AML-193 (cell line): ENCODE data around the gene SDS.

Experiments used
- DNase-seq, 2 experiments: peaks; one replicate each; lab custom pipeline; 2025; lab: John Stamatoyannopoulos, UW

The SDS gene

DNA sequence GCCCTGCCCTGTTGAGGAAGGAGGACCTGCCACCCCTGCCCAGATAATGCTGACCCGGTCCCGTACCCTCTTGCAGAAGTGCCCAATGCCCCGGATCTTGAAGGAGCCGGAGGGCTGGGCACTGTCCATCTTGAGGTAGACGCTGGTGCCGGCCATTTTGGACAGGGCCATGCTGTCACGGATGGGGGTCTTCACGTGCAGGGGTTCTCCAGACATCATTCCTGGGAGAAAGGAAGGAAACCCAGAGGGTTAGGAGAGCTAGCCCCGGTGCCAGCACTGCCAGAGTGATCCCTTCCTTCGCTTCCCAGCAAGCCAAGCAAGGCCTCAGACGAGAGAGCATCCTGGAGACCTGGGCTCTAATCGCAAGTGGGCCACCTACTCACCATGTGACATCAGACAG is 4.2 kb downstream of the SDS start:
- no peak for DNase-seq

DNA sequence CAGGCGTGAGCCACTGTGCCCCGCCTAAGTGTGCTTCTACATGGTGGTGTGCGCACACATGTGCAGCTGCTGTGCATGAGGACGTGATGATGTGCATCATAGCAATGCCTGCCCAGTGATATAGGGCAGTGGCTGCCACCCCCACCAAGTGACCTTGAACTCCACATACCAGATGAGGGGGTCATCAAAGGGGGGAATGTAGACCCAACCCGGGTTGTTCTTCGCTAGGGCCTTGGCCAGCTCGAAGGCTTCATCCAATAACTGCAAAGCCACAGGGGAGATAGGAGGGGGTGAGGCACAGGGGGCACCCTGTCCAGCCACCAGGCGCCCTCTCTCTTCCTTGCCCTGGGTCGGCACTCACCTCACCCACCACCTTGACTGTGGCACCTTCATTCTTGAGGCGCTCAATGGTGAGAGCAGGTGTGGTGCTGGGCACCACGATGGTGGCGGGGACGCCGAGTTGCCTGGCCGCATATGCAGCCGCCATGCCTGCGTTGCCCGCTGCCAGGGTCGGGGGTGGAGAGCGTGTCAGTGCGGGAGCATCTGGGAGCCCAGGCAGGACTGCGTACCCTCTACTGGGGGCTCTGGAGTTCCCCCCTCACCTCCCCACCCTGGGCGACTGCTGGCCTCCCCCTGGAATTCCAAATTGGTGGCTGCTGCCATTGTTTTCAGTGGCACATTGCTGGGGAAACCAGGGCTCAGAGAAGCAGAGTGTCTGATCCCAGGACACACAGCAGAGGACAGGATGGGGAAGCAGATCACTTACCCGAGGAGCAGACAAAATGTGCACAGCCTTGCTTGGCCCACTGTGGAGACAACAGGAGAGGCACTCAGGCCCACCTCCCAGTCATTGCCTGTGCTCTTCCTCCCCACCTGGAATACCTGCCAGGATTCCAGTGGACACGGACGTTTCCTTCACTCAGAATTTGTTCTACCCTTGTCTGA is 5.1 kb downstream of the SDS start:
- no peak for DNase-seq

DNA sequence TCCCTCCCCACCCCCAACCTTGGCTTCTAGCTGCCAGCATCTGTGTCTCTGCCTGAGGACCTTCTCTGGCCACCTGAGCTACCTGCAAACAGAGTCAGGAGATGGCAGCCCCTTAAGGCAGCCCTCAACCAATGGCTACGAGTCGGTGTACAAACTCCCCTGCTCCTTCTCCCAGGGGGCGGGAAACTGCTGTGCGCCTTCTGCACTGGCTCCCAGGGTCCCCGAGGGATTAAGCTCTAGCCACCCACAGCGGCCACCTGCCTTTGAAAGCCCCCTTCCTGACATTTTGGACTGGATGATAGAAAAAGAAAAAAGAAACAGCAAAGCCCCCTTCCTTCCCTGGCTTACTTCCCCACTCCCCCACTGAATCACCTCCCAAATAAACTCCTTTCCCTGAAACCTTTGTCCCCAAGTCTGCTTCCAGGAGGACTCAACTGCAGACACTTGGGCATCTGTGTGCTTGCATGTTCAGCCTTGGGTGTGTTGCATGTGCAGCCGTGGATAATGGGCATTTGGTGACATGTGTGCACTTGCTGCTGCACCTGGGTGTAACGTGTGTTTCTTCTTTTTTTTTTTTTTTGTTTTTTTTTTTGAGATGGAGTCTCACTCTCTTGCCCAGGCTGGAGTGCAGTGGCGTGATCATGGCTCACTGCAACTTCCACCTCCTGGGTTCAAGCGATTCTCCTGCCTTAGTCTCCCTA is 6.0 kb downstream of the SDS start:
- DNase-seq, result no peak

DNA sequence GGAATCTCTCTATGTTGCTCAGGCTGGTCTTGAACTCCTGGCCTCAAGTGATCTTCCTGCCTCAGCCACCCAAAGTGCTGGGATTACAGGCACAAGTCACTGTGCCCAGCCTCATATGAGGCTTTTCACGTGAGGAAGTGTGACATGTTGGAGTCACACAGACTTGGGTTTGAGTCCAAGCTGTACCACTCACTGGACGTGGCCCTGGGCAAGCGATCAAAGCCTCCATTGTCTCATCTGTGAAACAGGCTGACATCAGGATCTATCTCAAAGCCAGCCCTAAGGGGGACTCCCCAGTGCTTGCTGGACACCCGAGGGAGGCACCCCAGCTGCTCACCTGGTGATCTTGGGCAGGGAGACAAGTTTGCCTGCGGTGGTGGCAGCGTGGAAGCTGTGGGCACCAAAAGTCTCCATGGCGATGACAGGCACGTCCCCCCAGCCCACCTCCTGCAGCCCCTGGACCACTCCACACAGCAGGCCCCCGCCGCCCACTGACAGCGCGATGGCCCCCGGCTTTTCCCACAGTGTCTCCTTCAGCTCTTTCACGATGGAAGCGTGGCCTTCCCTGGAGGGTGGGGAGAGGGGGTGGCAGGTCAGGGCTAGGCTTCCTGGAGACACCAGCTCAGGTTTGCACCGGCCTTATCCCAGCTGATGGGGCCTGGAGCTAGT is 6.7 kb downstream of the SDS start:
- no peak for DNase-seq

DNA sequence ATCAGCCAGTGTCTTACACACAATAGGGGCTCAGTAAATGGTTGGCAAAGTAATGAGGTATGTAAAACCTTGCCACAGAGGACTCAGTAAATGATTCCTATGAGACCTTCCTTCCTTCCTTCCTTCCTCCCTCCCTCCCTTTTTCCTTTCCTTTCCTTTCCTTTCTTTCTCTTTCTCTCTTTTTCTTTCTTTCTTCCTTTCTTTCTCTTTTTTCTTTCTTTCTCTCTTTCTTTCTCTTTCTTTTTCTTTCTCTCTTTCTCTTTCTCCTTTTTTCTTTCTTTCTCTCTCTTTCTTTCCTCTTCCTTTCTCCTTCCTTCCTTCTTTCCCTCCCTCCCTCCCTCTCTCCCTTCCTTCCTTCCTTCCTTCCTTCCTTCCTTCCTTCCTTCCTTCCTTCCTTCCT is 7.5 kb downstream of the SDS start:
- DNase-seq, result no peak

DNA sequence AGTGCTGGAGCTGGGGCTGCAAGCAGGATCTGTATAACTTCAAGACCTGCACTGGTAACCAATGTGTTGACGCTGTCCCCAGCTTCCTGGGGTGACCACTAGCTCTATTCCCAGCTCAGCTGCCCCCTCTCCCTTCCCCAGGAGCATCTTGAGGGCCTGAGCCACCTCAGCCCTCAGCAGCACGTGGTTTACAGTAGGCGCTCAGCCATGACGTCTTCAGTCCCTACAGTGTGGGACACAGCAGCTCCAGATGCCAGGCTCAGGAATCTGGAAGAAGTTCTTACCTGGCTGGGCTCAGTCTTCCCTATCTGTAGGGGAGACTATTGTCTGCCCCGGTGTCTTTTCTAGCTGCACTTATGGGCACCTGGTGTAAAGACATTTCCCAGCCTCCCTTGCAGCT is 8.6 kb downstream of the SDS start:
- no peak for DNase-seq

DNA sequence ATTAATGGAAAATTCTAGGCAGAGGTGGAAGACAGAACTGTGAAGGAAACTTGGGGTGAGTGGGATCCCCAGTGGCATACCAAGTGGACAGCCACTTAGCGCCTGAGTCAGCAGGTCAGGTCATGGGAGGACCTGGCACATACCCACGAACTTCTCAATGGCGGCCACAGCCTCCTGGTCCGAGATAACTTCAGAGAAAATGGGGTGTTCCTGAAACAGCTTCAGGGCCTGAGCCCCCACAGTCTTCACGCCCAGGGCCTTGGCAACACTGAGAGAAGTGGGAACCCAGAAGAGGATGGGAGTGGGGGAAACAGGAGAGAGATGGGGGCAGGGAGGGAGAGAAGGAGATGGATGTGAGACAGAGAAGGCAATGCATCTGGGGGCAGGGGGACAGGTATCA is 9.9 kb downstream of the SDS start:
- no peak for DNase-seq

DNA sequence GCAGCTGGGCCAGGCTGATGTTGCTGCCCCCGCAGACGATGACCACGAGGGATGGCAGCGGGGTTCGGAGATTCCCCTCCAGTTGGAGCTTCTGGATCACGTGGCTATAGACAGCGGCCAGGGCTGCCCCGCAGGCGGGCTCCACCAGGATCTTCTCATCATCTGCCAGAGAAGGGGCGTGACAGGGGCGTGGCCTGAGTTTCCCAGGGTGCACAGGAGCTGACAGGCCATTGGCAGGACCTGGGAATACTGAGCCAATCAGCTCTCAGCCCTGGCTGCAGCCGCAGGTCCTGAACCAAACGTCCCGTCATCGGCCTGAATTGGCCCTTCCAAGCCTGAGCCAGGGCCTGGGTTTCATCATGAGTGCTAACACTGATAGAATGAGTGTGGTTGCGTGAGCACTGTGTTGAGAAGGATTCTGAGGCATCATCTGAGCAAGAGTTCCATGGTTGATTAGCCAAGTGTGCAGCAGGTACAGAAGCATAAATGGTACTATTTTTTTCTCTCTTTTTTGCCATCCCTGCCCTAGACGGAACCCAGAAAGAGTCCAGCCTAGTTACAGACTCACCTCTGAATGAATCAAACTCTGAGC is 10.6 kb downstream of the SDS start:
- no peak for DNase-seq

DNA sequence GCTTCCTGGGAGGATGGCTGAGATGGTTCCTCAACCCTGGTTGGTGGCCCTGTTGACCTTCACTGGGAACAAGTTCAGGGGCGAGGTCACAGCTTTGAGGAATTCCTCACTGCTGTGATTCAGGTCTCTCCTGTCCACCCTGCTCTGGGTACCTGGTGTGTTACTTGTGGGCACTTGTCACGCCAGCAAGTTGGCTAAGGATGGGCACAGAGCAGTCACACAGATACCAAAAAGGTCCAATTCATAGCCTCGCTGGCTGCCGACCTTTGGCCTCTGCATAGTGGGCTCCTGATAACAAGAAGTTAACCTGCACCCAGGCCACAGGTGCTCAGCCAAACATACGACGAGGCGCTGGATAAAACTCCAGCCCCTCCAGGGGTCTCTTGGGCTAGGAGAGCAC is 11.2 kb downstream of the SDS start:
- no peak for DNase-seq

DNA sequence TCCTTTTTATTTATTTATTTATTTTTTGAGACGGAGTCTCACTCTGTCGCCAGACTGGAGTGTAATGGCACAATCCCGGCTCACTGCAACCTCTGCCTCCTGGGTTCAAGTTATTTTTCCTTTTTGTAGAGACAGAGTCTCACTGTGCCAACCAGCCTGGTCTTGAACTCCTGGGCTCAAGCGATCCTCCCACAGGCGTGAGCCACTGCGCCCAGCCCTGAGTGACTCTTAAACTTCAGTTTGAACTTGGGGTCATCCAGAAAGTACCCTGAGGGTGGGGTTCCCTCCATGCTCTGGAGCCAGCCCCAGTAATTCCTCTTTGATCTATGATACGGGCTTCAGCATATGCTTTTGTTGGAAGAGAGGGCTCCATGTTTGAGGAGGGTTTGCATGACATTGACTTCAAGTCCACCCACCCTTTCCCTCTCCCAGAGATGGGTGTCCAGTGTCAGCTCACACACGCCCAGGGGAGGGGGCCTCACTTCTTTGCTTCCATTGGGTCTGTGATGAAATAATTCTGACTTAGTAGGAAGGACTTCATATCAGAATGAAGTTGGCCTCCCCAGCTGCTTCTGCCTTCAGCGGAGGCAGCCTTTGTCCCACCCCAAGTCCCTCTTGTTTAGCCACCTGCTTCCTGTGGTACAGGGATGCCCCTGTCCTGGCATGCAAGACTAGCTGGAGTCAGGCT is 11.9 kb downstream of the SDS start:
- DNase-seq, result no peak

DNA sequence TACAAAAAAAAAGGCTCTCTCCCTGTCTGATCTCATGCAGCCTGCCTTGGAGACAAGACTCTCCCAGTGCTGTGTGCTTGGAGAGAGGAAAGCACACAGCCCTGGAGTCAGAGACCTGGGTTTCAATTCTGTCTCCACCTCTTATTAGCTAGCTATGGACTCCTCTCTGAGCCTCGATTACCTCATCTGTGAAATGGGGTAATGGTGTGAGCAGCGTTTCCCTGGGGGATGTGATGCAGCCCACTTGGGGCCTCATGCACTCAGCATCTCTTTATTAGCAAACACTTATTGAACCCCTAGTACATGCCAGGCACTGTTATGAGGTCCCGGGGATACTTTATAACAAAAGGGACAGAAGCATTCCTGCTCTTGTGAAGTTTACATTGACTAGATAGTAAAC is 12.5 kb downstream of the SDS start:
- no peak for DNase-seq

DNA sequence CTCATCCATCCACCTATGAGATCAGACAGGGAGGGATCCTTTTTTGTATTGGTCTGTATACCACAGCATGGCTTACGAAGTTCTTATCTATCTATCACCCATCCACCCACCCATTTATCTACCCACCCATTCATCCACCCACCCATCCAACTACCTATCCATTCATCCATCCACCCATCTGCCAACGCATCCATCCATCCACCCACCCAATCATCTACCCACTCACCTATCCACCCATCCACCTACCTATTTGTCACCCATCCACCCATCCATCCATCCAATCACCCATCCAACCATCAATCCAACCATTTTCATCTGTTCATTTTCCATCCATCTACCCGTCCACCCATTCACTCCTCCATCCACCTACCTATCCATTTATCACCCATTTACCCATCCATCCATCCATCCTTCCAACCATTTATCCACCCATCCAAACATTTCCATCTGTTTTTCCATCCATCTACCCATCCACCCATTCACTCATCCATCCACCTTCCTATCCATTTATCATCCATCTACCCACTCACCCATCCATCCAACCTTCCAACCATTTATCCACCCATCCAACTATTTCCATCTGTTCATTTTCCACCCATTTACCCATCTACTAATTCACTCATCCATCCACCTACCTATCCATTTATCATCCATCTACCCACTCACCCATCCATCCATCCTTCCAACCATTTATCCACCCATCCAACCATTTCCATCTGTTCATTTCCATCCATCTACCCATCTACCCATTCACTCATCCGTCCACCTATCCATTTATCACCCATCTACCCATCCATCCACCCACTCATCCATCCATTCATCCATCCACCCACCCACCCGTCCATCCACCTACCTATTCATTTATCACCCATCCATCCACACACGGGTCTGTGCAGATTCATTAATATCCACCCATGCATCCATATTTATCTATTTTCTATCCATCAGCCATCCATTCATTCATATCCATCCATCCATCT is 13.3 kb downstream of the SDS start:
- no peak for DNase-seq

DNA sequence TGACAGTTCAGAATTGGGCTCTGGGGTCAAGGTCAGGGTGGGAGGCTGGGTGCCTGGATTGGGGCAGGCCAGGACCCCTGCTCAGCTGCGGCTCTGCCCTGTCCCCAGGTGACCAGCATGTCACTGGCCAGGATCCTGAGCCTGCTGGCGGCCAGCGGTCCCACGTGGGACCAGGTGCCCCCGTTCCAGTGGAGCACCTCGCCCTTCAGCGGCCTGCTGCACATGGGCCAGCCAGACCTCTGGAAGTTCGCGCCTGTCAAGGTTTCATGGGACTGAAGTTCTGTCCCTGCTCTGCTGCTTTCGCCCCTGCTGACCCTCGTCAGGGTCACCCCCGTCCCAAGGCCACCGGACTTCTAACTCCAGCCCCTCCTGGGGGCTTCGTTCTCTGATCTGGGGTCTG is 15.3 kb downstream of the SDS start:
- DNase-seq, result no peak

DNA sequence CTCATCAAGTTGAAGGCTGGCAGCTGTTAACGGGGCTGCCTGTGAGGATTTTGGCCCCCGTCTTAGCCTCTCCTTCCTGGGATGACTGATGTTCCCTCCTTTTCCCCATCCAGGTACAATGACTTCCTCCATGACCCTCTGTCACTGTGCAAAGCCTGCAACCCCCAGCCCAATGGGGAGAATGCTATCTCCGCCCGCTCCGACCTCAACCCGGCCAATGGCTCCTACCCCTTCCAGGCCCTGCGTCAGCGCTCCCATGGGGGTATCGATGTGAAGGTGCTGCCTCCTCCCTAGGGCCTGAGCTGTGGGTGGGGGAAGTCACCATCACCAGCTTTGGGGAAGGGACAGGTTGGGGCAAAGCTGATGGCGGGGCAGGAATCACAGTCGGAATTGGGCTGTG is 16.1 kb downstream of the SDS start:
- no peak for DNase-seq

DNA sequence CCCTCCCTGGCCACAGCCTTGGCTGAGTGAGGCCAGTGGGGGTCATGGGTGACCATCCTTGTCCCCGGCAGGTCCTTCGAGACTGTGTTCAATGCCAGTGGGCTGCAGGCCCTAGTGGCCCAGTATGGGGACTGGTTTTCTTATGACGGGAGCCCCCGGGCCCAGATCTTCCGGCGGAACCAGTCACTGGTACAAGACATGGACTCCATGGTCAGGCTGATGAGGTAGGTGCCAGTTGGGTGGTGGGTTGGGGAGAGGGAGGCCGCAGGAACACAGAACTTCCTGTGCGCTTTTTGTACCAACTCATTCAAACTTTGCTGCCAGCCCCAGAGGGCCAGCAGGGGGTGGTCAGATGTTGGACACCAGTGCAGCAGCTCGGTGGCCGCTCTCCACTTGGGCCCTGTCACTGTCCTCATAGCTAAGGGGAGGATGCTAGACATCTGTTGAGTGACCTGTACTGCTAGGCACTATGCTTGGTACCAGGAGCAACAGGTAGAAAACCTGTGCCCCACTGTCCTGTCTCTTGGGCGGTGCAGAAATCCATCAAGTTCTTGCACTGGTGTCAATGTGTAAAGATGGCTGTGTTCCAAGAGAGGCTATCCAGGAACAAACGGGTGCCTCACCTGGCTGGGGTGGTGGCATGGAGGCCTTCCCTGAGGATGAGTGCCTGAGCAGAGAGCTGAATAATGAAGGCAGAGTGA is 16.7 kb downstream of the SDS start:
- DNase-seq, result no peak

DNA sequence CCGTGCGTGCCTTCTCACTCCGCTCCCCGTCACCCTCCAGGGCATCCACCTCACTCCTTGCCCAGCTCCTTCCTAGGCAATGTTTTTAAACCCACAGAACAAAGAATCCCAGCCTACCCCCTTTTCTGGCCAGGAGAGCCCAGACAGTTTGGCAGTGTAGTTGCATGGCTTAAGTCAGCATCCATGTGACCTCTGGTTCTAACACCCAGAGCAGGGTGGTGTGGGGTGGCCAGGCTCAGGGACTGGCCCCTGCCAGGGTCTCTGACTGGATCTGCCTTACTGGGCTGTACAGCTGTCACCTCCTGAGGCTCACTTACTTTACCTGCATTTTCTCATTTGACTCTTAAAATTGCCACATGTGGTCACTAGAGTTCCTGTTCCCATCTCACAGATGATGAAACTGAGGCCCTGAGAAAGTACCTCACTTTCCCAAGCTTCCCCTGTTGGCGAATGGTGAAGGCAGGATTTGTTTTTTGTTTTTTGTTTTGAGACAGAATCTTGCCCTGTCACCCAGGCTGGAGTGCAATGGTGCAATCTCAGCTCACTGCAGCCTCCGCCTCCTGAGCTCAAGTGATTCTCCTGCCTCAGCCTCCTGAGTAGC is 18.3 kb downstream of the SDS start:
- no peak for DNase-seq

DNA sequence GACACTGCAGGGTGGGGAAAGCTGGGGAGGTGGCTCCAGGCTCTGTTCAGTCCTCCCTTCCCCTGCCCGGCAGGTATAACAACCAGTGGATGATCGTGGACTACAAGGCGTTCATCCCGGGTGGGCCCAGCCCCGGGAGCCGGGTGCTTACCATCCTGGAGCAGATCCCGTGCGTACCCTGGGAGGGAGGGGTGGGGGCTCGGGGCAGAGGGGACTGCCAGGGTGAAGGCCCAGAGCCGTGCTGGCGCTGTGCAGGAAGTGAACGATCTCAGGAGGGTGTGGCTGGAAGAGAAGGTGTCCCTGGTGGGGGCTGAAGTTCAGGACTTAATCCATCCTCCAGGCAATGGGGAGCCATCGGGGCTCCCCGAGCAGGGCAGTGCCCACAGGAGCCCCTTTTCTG is 18.9 kb downstream of the SDS start:
- no peak for DNase-seq

DNA sequence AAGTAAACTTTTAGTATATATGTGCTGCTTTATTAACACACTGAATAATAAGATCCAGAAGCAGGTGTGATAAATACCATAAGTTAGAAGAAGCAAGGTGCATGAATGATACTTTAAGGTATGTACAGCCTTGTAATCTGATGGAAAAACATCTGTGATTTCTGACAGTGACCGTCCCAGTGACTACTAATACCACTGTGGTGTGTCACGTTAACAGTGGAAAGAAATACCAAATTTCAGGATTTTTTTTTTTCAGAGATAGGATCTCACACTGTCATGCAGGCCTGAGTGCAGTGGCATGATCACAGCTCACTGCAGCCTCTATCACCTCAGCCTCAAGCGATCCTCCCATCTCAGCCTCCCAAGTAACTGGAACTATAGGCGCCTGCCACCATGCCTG is 21.5 kb downstream of the SDS start:
- no peak for DNase-seq

DNA sequence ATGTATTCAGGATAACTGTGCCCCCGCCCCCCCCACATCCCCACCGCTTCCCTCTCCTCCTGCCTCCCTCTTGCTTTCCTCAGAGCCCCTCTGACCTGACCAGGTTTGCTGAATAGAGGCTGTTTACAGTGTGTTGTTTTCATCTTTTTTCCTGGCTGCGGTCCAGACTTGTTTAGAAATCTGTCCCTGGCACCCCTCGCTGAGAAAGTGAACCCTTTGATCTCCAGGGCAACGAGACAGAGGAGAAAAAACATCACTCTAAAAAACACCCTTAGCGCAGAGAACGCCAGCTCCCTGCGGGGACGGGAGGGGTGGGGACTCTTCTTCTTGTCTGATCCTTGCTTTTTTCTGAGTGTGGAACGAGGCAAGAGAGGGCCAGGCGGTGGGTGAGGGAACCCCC is 22.5 kb downstream of the SDS start:
- DNase-seq, result no peak

DNA sequence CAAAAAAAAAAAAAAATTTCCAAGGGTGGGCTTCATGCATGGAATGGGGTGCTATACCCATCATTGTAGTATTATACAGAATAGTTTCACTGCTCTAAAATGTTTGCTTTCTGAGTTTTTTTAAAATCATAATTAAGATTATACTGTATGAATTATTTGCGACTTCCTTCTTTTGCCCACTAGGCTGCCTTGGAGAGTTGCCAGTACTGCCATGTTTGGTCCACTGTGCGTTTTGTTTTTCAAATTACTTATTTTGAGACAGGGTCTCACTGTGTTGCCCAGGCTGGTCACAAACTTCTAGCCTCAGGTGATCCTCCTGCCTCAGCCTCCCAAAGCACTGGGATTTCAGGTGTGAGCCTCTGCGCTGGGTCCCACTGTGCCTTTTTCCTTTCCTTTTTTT is 25.4 kb downstream of the SDS start:
- DNase-seq, result no peak
